Uterus (tissue), 4 donors: ENCODE data around the gene DGKH. TPM values are rescaled to one million over a fixed set of nuclear protein-coding genes. Genes with fewer than 3 reads are reported as not detected.

ENCODE experiments used
- DNase-seq, 2 donors: peaks; one replicate each; pipeline ENCODE4 v3.0.0-alpha.2; 2019 to 2020
- H3K27ac ChIP-seq, 2 donors: fragments of 200-600 bp; sonication (generic); 1 replicate in 1 of 2; 2 replicates in 1 of 2; pipeline ENCODE4 v1.5.1; 2016 to 2018
- H3K27me3 ChIP-seq, 2 donors: fragments of 200-600 bp; sonication (generic); one replicate each; pipeline ENCODE4 v1.5.1; 2018 to 2019; ENCODE audit warnings: control low read depth in 1 of 2
- H3K36me3 ChIP-seq, 2 donors: fragments of 200-600 bp; sonication (generic); one replicate each; pipeline ENCODE4 v1.5.1; 2019; ENCODE audit warnings: control low read depth in 1 of 2
- H3K4me1 ChIP-seq, 2 donors: fragments of 200-600 bp; sonication (generic); one replicate each; pipeline ENCODE4 v1.5.1; 2018 to 2019; ENCODE audit warnings: control low read depth in 1 of 2
- H3K4me3 ChIP-seq, 2 donors: fragments of 200-600 bp; sonication (generic); 1 replicate in 1 of 2; 2 replicates in 1 of 2; pipeline ENCODE4 v1.5.1; 2018 to 2019; ENCODE audit warnings: mild to moderate bottlenecking in 1 of 2
- H3K9me3 ChIP-seq, 2 donors: fragments of 200-600 bp; sonication (generic); one replicate each; pipeline ENCODE4 v1.5.1; 2019; ENCODE audit warnings: control low read depth in 1 of 2
- POLR2A ChIP-seq, 2 donors: fragments of 450-650 bp; IDR thresholded peaks; one replicate each; pipeline ENCODE4 v1.6.1; 2016; ENCODE audit warnings: antibody characterized with exemption in 2 of 2, mild to moderate bottlenecking in 1 of 2, moderate library complexity in 1 of 2
- intact Hi-C: fragments of 100-400 bp; cut with DNase I; formaldehyde crosslinking; loops from one replicate; pipeline ENCODE4 v1.15.1; 2023; ENCODE audit warnings: low total_unique reads
- total RNA-seq, 4 donors: library from RNA; depleted of rRNA in 3 of 4; stranded (reverse); fragments of >200 nt in 3 of 4; gene quantifications; one replicate each; pipeline versions ENCODE4 v1.1.0 to v1.2.4, GENCODE V29; 2014 to 2023
- TF ChIP-seq, protein P1 (sequence below), 4 experiments: fragments of 200-600 bp in 2 of 4; fragments of 450-650 bp in 2 of 4; sonication (generic) in 2 of 4; IDR thresholded peaks; one replicate each; pipeline ENCODE4 v1.5.1; 2016 to 2019; ENCODE audit warnings: antibody characterized with exemption in 4 of 4, mild to moderate bottlenecking in 2 of 4, moderate library complexity in 1 of 4
- donor health status: DM: yes; HTN: yes; CAD: no.

DGKH gene
- total RNA-seq, 4 donors from 2014 or later: 18.8 to 50.0 (median 36.5) TPM

DNA sequence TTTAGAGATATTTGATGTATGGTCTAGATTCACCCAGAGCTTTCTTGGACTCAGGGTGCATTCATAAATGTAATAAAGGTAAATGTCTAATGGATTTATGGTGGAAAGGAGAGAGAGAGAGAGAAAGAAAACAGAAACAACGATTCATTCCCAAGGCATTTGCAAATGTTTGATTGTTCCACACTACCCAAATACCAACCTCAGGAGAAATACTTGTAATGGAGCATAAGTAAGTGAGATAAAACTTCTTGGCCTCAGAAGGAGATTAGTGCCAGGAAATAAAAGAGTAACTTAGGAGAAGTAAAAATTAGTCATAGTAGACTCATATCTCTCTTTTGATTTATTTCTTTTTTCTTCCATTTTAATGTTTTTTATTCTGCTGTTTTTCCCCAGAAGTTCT, 40.6 kb upstream of the DGKH start:
- Histone ChIP-seq H3K27ac (peak overlapping the region; percentile 52 to 54), H3K27me3 (no peaks in the 10 kb centered on the region), H3K9me3 (no peaks in the 10 kb centered on the region), H3K36me3 (no peaks in the 10 kb centered on the region), H3K4me1 (no peaks in the 10 kb centered on the region), H3K4me3 (no peak overlapping the region)
- TF ChIP-seq POLR2A (IDR thresholded peaks at IDR 0.05): no peak
- TF ChIP-seq, protein P1, sequence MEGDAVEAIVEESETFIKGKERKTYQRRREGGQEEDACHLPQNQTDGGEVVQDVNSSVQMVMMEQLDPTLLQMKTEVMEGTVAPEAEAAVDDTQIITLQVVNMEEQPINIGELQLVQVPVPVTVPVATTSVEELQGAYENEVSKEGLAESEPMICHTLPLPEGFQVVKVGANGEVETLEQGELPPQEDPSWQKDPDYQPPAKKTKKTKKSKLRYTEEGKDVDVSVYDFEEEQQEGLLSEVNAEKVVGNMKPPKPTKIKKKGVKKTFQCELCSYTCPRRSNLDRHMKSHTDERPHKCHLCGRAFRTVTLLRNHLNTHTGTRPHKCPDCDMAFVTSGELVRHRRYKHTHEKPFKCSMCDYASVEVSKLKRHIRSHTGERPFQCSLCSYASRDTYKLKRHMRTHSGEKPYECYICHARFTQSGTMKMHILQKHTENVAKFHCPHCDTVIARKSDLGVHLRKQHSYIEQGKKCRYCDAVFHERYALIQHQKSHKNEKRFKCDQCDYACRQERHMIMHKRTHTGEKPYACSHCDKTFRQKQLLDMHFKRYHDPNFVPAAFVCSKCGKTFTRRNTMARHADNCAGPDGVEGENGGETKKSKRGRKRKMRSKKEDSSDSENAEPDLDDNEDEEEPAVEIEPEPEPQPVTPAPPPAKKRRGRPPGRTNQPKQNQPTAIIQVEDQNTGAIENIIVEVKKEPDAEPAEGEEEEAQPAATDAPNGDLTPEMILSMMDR (IDR thresholded peaks at IDR 0.05): no peak
- intact Hi-C loops: no loop called here
- DNase-seq: no peak

DNA sequence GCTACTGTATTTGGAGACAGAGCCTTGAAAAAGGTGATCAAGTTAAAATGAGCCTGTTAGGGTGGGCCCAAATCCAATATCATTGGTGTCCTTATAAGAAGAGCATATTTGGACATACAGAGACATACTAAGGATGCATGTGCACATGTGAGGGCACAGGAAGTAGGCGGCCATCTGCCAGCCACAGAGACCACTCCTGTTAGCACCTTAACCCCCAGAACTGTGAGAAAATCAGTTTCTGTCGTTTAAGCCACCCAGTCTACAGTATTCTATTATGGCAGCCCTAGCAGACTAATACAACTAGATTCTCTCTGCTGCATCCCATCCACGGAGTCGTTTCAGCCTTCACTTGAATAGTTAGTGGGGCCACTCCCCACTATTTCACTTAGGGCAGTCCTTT, 39.4 kb upstream of the DGKH start:
- H3K4me1 ChIP-seq: no peaks in the 10 kb centered on the region
- intact Hi-C loops: no loop called here
- H3K36me3 ChIP-seq: no peaks in the 10 kb centered on the region
- H3K9me3 ChIP-seq: no peaks in the 10 kb centered on the region
- TF ChIP-seq POLR2A (IDR thresholded peaks at IDR 0.05): no peak
- no peak overlapping the region for H3K27ac ChIP-seq
- no peak overlapping the region for H3K4me3 ChIP-seq
- DNase-seq: no peak
- H3K27me3 ChIP-seq: no peaks in the 10 kb centered on the region

DNA sequence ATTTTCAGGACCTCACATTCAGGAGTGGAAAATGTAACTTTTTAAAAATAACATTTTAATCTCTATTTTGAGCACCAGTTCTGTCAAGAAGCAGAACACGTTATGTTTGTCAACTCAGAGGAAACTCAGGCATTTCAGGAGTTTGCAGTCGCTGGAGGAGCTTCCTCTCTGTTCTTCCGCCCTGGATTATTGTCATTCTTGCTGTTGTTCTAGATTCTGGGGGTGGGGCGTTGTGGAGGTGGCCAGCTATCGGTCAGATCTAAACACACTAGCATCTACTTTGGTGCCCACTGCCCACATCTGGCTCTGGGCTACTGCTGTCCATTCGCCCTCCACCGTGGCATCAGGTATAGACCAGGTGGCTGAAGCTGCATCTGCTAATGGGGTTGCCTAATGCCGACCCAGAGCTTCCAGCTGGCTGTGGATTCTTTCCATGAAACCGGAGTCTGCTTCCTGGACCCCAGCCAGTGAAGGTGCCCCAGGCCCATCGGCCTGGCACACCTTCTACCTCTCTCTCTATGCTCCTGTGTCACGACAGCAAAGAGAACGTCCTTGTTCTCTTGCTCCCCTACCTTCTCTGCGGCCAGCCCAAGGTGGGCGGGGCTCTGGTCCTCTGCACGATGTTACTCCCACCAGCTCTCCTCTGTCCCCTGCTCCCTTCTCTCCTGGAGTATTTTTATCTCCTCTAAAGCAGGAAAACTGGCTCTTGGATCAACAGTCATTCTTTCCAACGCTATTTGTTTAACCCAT, 36.7 kb upstream of the DGKH start:
- Histone ChIP-seq H3K27ac (no peak overlapping the region), H3K36me3 (no peaks in the 10 kb centered on the region), H3K4me1 (no peaks in the 10 kb centered on the region), H3K27me3 (no peaks in the 10 kb centered on the region), H3K9me3 (no peaks in the 10 kb centered on the region), H3K4me3 (no peak overlapping the region)
- DNase-seq: peak in 1 of 2 donors; percentile 26
- intact Hi-C loops: no loop called here
- TF ChIP-seq, protein P1 (IDR thresholded peaks at IDR 0.05): no peak
- TF ChIP-seq POLR2A (IDR thresholded peaks at IDR 0.05): no peak

DNA sequence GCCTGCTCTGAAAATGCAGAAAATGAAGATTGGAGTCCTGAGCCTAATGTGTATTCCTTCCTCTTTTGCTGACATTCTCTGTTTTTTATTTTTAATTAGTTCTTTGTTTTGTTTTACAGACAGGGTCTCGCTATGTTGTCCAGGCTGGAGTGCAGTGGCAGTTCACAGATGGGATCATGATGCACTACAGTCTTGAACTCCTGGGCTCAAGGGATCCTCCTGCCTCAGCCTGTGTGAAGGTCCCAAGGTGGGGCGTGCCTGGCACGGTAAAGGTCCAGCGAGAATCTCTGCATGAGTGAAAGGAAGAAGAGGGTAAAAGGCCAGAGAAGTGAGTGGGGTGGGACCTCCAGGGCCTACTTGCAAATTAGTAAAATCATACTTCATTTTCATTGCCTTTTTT, 34.3 kb upstream of the DGKH start:
- H3K4me3 ChIP-seq: no peak overlapping the region
- intact Hi-C loops: no loop called here
- TF ChIP-seq, protein P1 (IDR thresholded peaks at IDR 0.05): no peak
- TF ChIP-seq POLR2A (IDR thresholded peaks at IDR 0.05): no peak
- DNase-seq: no peak
- no peaks in the 10 kb centered on the region for H3K9me3 ChIP-seq
- H3K36me3 ChIP-seq: no peaks in the 10 kb centered on the region
- H3K27me3 ChIP-seq: no peaks in the 10 kb centered on the region
- no peak overlapping the region for H3K27ac ChIP-seq
- no peaks in the 10 kb centered on the region for H3K4me1 ChIP-seq

DNA sequence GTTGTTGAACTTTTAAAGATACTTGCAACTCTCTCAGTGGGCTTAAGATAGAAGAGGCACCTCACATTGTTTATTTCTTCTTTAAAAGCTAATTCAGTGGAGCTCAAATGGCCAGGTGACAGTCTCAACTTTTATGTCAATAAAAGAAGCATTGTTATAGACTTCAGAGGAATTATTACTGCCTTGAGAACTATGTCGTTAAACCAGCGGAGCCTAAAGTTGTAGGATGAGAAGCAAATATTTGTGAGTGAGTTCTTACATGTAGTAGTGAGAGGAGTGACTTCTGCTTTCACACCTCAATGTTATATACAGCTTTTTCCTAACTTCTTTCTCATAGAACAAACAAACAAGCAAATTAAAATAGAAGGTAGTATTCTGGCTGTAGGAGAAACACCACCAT, 31.2 kb upstream of the DGKH start:
- DNase-seq: no peak
- Histone ChIP-seq H3K27me3 (no peaks in the 10 kb centered on the region), H3K36me3 (no peaks in the 10 kb centered on the region), H3K4me3 (no peak overlapping the region), H3K9me3 (no peaks in the 10 kb centered on the region), H3K4me1 (no peaks in the 10 kb centered on the region), H3K27ac (no peak overlapping the region)
- TF ChIP-seq, protein P1 (IDR thresholded peaks at IDR 0.05): no peak
- no peak for TF ChIP-seq POLR2A (IDR thresholded peaks at IDR 0.05)
- intact Hi-C loops: no loop called here
